ENCODE results near the gene EDDM3A. TPM values are rescaled to one million over a fixed set of nuclear protein-coding genes. Genes with fewer than 3 reads are reported as not detected.

The EDDM3A gene
- total and polyA plus RNA-seq, 8 donors, result 0.38 TPM; not detected in 7

GRCh38 chr14:20781803-20782202 is 36.1 kb downstream of the EDDM3A start:
- Histone ChIP-seq H3K36me3 (no peaks in the 10 kb centered on the region), H3K27ac (peak overlapping the region in 4 of 5 donors; percentile 0 to 75 (median 57)), H3K27me3 (no peaks in the 10 kb centered on the region), H3K9me3 (no peaks in the 10 kb centered on the region), H3K4me1 (peaks cover 0 to 14% (median 6%) of the 10 kb centered on the region in 4 donors), H3K4me3 (peak overlapping the region in 2 of 4 donors; percentile 15 to 29)
- TF ChIP-seq CTCF (IDR thresholded peaks at IDR 0.05) (no peak), POLR2AphosphoS5 (IDR thresholded peaks at IDR 0.05) (no peak), POLR2A (IDR thresholded peaks at IDR 0.05) (no peak), EP300 (IDR thresholded peaks at IDR 0.05) (no peak)
- WGBS, 5 donors, result 36 to 49% (median 39%) methylated on average over 4 of the region's 4 CpGs
- DNase-seq, result no peak
- intact Hi-C loops (cut with DNase I; ENCODE audit: low total_unique reads), result no loop called here

GRCh38 chr14:20782280-20782890 is 36.7 kb downstream of the EDDM3A start:
- Histone ChIP-seq H3K9me3 (no peaks in the 10 kb centered on the region), H3K4me1 (peaks cover 0 to 14% (median 6%) of the 10 kb centered on the region in 4 donors), H3K27ac (peak overlapping the region in 4 of 5 donors; percentile 0 to 75 (median 57)), H3K27me3 (no peaks in the 10 kb centered on the region), H3K36me3 (no peaks in the 10 kb centered on the region), H3K4me3 (peak overlapping the region in 1 of 4 donors; percentile 29)
- intact Hi-C loops (cut with DNase I; ENCODE audit: low total_unique reads), result no loop called here
- WGBS, 5 donors, result 12 to 25% (median 14%) methylated on average over 5 of the region's 5 CpGs
- no peak for TF ChIP-seq CTCF (IDR thresholded peaks at IDR 0.05)
- TF ChIP-seq EP300 (IDR thresholded peaks at IDR 0.05), result no peak
- TF ChIP-seq POLR2A (IDR thresholded peaks at IDR 0.05), result no peak
- no peak for TF ChIP-seq POLR2AphosphoS5 (IDR thresholded peaks at IDR 0.05)
- peak in 1 of 2 donors; percentile 52 for DNase-seq

- Histone ChIP-seq H3K36me3 (no peaks in the 10 kb centered on the region), H3K27ac (no peak overlapping the region), H3K4me1 (peaks cover 0 to 28% (median 3%) of the 10 kb centered on the region in 4 donors), H3K27me3 (no peaks in the 10 kb centered on the region), H3K9me3 (no peaks in the 10 kb centered on the region), H3K4me3 (no peak overlapping the region)
- intact Hi-C loops (cut with DNase I; ENCODE audit: low total_unique reads), result no loop called here
- WGBS, 5 donors, result 79 to 84% (median 80%) methylated on average over 4 of the region's 4 CpGs
- DNase-seq, result no peak
- no peak for TF ChIP-seq POLR2AphosphoS5 (IDR thresholded peaks at IDR 0.05)
- TF ChIP-seq EP300 (IDR thresholded peaks at IDR 0.05), result no peak
- TF ChIP-seq POLR2A (IDR thresholded peaks at IDR 0.05), result no peak
- no peak for TF ChIP-seq CTCF (IDR thresholded peaks at IDR 0.05)
These were observed 41.3 kb downstream of the EDDM3A start for GRCh38 chr14:20787025-20787424.

GRCh38 chr14:20789230-20789813 is 43.6 kb downstream of the EDDM3A start:
- WGBS, 5 donors, result 21 to 45% (median 31%) methylated on average over 3 of the region's 3 CpGs
- intact Hi-C loops (cut with DNase I; ENCODE audit: low total_unique reads), result no loop called here
- H3K27ac ChIP-seq, result peak overlapping the region in 3 of 5 donors; percentile 18 to 58 (median 54)
- no peaks in the 10 kb centered on the region for H3K36me3 ChIP-seq
- DNase-seq, result no peak
- no peaks in the 10 kb centered on the region for H3K9me3 ChIP-seq
- peaks cover 0 to 19% (median 3%) of the 10 kb centered on the region in 4 donors for H3K4me1 ChIP-seq
- H3K4me3 ChIP-seq, result no peak overlapping the region
- no peaks in the 10 kb centered on the region for H3K27me3 ChIP-seq
- TF ChIP-seq EP300 (IDR thresholded peaks at IDR 0.05) (no peak), CTCF (IDR thresholded peaks at IDR 0.05) (no peak), POLR2AphosphoS5 (IDR thresholded peaks at IDR 0.05) (no peak), POLR2A (IDR thresholded peaks at IDR 0.05) (no peak)

All from stomach (tissue), 9 donors.